Central memory CD8-positive, alpha-beta T cell (primary cell): ENCODE measurements around the gene FDX1.

Experiments
- ATAC-seq: fragments of 150-1000 bp; cut with Tn5 transposase; replicated peaks from 2 replicates; pipeline ENCODE4 v1.10.0; 2022; ENCODE audit warnings: mild to moderate bottlenecking, moderate FRiP score, moderate number of reproducible peaks; ENCODE audit not compliant: poor library complexity, severe bottlenecking; ENCODE audit errors: extremely low read depth
- DNase-seq, 2 donors: peaks; one replicate each; pipeline ENCODE4 v3.0.0; 2021; ENCODE audit warnings: low spot score in 2 of 2
- H3K27ac Mint-ChIP-seq: one replicate; pipeline ENCODE4 v1.8.0; 2022; ENCODE audit warnings: low read depth, mild to moderate bottlenecking, moderate library complexity, mixed read lengths
- H3K27me3 Mint-ChIP-seq: one replicate; pipeline ENCODE4 v1.8.0; 2022; ENCODE audit warnings: mixed read lengths
- H3K36me3 Mint-ChIP-seq: one replicate; pipeline ENCODE4 v1.8.0; 2022; ENCODE audit warnings: mild to moderate bottlenecking, moderate library complexity, mixed read lengths; ENCODE audit not compliant: insufficient read depth
- H3K4me1 Mint-ChIP-seq: one replicate; pipeline ENCODE4 v1.8.0; 2022; ENCODE audit warnings: mixed read lengths
- H3K4me3 Mint-ChIP-seq: one replicate; pipeline ENCODE4 v1.8.0; 2022; ENCODE audit warnings: mild to moderate bottlenecking, moderate library complexity, mixed read lengths
- H3K9me3 Mint-ChIP-seq: one replicate; pipeline ENCODE4 v1.8.0; 2022; ENCODE audit warnings: mixed read lengths

FDX1 gene

DNA sequence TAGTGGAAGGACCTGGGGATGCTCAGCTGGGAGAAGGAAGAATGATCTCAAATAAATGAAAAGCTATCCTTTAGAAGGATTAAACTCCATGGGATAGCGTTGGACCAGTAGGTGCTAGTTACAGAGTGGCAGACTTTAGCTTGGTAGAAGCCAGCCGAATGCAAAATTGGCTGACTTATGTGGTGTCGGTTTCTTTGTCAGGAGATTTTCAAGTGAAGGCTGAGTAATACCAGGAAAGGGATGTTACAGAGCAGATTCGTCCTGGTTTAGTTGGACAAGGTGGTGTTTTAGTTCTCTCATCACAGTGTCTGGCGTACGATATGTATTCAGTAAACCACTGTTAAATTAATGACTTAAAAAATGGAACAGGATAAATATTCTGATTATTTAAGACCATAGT, 26.0 kb downstream of the FDX1 start:
- H3K4me3 Mint-ChIP-seq: no peak overlapping the region

DNA sequence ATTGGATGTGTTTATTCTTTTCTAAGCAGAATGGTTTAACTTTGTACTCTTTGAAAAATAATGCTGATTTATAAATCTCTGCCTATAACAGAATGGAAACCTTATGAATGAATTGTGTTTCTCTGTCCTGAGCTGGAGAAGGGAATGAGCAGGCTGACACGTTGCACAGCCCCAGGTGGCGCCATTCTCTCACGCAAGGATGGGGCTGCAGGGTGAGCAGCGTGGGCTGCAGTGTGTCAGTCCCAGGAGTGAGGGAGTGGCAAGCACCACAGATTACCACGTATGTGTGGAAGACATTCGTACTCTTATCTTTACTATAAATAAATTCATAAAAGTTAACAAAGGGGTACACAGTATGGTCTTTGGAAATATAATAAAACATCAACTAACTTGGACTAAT, 33.4 kb downstream of the FDX1 start:
- peaks cover 6% of the 10 kb centered on the region for H3K4me1 Mint-ChIP-seq
- ATAC-seq (peak; percentile 56), DNase-seq (peak in 1 of 2 donors; percentile 18)
- no peaks in the 10 kb centered on the region for H3K27me3 Mint-ChIP-seq
- no peaks in the 10 kb centered on the region for H3K9me3 Mint-ChIP-seq
- no peak overlapping the region for H3K4me3 Mint-ChIP-seq
- H3K27ac Mint-ChIP-seq: peak overlapping the region; percentile 22
- peaks cover 21% of the 10 kb centered on the region for H3K36me3 Mint-ChIP-seq

More for the DNA sequence above, 26.0 kb downstream of the FDX1 start:
- DNase-seq: no peak
- no peak overlapping the region for H3K27ac Mint-ChIP-seq
- no peak for ATAC-seq
- peaks cover 45% of the 10 kb centered on the region for H3K4me1 Mint-ChIP-seq
- H3K9me3 Mint-ChIP-seq: no peaks in the 10 kb centered on the region
- H3K27me3 Mint-ChIP-seq: no peaks in the 10 kb centered on the region
- H3K36me3 Mint-ChIP-seq: peaks cover 17% of the 10 kb centered on the region

DNA sequence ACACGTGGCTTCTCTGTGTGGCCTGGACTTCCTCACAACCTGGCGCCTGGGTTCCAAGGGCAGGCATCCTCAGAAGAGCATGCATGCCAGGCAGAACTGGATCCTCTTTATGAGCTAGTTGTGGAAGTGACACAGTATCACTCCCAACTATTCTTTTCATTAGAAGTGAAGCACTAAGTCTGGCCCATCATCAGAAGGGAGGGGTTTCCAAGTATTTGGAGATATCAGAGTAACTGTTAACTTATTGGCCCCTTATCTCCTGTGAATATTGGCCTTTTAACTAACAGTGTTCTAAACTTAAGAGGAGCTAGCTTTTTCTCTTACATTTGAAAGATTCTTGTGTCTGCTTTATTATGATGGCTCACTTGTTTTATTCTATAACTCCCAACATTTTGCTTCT, 35.5 kb downstream of the FDX1 start:
- Mint-ChIP-seq H3K9me3 (no peaks in the 10 kb centered on the region), H3K4me1 (peaks cover 5% of the 10 kb centered on the region), H3K4me3 (no peak overlapping the region), H3K27me3 (no peaks in the 10 kb centered on the region), H3K36me3 (peaks cover 18% of the 10 kb centered on the region), H3K27ac (no peak overlapping the region)
- DNase-seq (no peak), ATAC-seq (no peak)

DNA sequence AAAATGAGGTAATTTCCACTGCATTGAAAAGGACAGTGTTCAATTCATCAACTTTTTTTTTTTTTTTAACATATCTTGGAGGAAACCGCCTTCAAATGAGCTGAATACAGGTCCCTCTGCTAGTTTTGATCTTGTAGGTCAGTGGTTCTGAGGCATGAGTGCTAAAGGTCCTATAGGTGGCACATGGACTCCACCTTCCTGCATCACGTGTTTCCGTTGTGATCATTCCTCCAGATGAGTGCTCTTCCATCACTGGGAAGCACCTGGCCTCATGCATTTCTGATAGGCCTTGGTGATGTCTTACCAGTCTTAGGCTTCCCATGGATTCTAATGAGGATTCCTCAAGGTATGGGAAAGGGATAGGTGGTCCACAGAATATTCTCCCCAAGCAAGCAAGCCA, 37.8 kb downstream of the FDX1 start:
- DNase-seq (no peak), ATAC-seq (no peak)
- H3K27ac Mint-ChIP-seq: no peak overlapping the region
- no peaks in the 10 kb centered on the region for H3K27me3 Mint-ChIP-seq
- no peak overlapping the region for H3K4me3 Mint-ChIP-seq
- H3K36me3 Mint-ChIP-seq: peaks cover 8% of the 10 kb centered on the region
- H3K9me3 Mint-ChIP-seq: no peaks in the 10 kb centered on the region
- no peaks in the 10 kb centered on the region for H3K4me1 Mint-ChIP-seq

DNA sequence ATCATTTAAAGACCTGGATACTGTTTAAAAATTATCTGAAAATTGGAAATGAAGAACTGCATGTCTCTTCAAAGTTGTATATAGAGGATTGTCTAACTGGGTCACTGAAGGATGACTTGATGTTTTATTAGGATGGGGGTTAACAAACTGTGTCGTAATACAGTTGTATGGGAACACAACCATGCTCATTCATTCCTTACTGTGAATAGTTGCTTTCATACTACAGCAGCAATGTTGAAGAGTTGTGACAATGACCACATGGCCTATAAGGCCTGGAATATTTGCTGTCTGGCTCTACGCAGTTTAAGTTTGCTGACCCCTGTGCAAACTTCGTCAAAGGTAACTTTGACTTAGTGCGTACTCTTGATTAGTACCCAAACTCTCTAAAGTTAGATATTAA, 38.4 kb downstream of the FDX1 start:
- Mint-ChIP-seq H3K36me3 (peaks cover 8% of the 10 kb centered on the region), H3K27me3 (no peaks in the 10 kb centered on the region), H3K9me3 (no peaks in the 10 kb centered on the region), H3K4me1 (no peaks in the 10 kb centered on the region), H3K4me3 (no peak overlapping the region), H3K27ac (no peak overlapping the region)
- DNase-seq (no peak), ATAC-seq (no peak)

DNA sequence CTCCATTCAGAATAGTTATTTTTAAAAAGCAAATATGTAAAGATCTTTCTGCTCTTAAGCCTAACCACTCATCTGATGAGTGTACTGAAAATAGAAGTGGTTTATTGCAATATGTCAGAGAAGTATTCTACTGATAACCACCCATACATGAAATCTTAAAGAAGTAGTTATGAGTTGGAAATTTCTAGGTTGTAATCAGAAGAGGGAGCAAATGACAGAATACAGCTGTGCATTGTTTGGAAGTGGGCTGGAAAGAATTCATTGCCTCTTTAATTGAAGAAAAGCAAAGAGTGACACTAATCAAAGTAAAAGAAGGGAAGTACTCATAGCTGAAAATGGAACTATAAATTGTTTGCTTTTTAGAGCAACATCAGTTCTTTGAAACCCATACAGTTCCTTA, 39.4 kb downstream of the FDX1 start:
- Mint-ChIP-seq H3K36me3 (peaks cover 6% of the 10 kb centered on the region), H3K9me3 (no peaks in the 10 kb centered on the region), H3K27me3 (no peaks in the 10 kb centered on the region), H3K4me3 (no peak overlapping the region), H3K4me1 (no peaks in the 10 kb centered on the region), H3K27ac (no peak overlapping the region)
- ATAC-seq (no peak), DNase-seq (no peak)

DNA sequence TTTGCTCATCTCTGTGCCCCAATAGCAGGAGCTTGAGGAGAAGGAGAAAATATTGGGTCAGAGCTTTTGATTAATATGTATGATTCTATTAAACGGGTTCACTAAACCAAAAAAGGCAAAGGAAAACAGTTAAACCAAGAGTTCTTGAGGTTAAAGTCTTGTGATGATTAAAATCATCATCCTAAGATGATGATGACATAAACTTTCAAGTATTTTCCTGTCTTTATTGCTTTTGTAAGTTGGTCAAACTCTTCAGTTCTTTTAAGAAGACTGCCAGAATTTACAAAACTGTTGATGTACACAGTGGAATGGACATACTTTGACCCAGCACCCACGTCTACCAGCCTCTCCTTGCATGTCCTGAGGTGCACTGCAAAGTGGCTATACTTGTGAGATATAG, 41.0 kb downstream of the FDX1 start:
- Mint-ChIP-seq H3K4me1 (peaks cover 5% of the 10 kb centered on the region), H3K36me3 (peaks cover 6% of the 10 kb centered on the region), H3K4me3 (no peak overlapping the region), H3K27ac (no peak overlapping the region), H3K9me3 (no peaks in the 10 kb centered on the region), H3K27me3 (no peaks in the 10 kb centered on the region)
- no peak for ATAC-seq
- DNase-seq: no peak

DNA sequence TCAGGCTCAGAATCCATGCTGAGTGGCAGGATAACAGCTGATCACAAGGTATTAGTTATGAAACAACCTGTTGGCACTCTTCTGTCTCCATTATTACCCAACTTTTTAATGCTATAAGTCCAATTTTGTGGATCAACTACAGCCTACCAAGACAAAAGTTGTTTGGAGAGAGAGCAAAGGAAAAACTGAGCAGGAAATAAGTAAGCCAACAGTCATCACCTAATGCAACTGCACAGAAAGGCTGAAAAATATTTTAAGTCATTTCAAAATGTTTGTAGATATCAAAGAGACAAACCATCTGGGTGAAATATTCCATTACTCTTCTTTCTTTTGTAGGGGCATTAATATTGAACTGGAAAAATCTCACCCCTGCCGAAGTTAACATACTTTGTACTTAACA, 41.6 kb downstream of the FDX1 start:
- ATAC-seq: no peak
- H3K9me3 Mint-ChIP-seq: no peaks in the 10 kb centered on the region
- peaks cover 5% of the 10 kb centered on the region for H3K4me1 Mint-ChIP-seq
- H3K36me3 Mint-ChIP-seq: peaks cover 5% of the 10 kb centered on the region
- H3K27me3 Mint-ChIP-seq: no peaks in the 10 kb centered on the region
- H3K4me3 Mint-ChIP-seq: no peak overlapping the region
- no peak overlapping the region for H3K27ac Mint-ChIP-seq
- DNase-seq: no peak

DNA sequence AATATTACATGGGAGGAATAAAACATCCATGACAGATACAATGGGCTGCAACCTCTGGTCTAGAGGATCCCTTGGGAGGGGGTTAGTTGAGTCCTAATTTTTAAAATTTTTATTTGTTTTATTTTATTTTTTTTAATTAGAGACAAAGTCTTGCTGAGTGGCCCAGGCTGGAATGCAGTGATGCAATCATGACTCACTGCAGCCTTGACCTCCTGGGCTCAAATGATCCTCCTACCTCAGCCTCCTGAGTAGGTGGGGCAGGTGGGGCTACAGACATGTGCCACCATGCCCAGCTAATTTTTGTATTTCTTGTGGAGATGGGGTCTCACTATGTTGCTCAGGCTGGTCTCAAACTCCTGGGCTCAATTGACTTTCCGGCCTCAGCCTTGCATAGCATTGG, 43.1 kb downstream of the FDX1 start:
- Mint-ChIP-seq H3K27me3 (no peaks in the 10 kb centered on the region), H3K36me3 (peaks cover 5% of the 10 kb centered on the region), H3K27ac (no peak overlapping the region), H3K9me3 (no peaks in the 10 kb centered on the region), H3K4me3 (no peak overlapping the region), H3K4me1 (peaks cover 5% of the 10 kb centered on the region)
- DNase-seq (no peak), ATAC-seq (no peak)

DNA sequence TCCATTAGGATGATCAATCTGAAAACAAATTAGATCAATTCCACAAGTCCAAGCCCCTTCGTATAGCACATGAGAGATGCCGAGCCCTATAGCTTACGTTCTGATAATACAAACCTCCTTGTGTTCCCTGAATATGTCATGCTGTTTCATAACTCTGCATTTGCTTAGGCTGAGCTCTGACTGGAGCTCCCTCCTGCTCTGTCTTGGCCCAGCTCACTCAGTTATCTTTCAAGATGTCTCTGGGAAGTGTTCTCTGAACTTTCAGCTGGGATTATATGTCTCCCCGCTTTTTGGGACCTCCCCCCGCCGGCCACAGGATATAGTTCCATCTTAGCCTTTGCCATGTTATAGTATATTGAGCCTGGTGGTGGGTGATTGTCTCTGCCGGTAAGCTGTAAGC, 44.0 kb downstream of the FDX1 start:
- Mint-ChIP-seq H3K4me3 (no peak overlapping the region), H3K27me3 (no peaks in the 10 kb centered on the region)
- ATAC-seq: no peak

DNA sequence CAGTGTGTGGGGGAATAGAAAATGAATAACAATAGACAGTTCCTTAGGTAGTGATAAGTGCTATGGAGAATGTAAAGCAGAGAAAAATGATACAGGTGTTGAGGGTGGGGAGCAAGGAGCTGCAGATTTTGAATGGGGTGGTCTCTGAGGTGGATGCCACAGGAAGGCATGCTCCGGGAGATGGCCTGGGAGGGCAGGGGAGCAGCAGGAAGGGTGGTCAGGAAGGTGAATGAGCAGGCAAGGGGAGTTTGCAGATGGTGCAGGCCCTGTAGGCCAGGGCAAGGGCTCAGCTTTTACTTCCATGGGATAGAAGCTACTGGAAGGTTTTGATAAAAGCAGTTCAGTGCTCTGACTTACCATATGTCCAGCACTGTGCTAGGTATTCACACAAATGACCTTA, 44.8 kb downstream of the FDX1 start:
- Mint-ChIP-seq H3K4me1 (peaks cover 13% of the 10 kb centered on the region), H3K27me3 (no peaks in the 10 kb centered on the region), H3K36me3 (peaks cover 2% of the 10 kb centered on the region), H3K27ac (no peak overlapping the region), H3K4me3 (no peak overlapping the region), H3K9me3 (no peaks in the 10 kb centered on the region)
- DNase-seq: no peak
- ATAC-seq: no peak

More for the DNA sequence above, 44.0 kb downstream of the FDX1 start:
- peaks cover 5% of the 10 kb centered on the region for H3K4me1 Mint-ChIP-seq
- peaks cover 2% of the 10 kb centered on the region for H3K36me3 Mint-ChIP-seq
- no peak for DNase-seq
- H3K27ac Mint-ChIP-seq: no peak overlapping the region
- H3K9me3 Mint-ChIP-seq: no peaks in the 10 kb centered on the region

DNA sequence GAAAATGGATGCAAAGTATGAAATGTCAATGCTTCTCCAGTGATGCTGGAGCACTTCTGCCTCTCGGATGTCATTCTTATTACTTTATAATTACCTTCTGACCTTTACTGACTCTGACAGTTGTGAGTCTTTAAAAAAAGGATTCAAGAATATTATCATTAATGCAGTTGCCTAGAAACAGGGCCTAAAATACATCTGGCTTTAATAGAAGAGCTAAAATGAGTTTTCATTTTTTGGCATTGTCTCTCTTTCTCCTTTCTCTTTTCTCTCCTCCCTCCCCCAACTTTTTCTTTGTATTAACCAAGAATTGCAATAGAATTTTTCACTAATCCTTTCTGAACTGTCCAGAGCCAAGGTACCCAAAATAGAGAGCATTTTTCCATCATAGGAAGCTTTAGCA, 45.9 kb downstream of the FDX1 start:
- Mint-ChIP-seq H3K36me3 (peaks cover 2% of the 10 kb centered on the region), H3K27ac (no peak overlapping the region), H3K27me3 (no peaks in the 10 kb centered on the region), H3K9me3 (no peaks in the 10 kb centered on the region), H3K4me3 (no peak overlapping the region), H3K4me1 (peaks cover 16% of the 10 kb centered on the region)
- DNase-seq (no peak), ATAC-seq (no peak)

DNA sequence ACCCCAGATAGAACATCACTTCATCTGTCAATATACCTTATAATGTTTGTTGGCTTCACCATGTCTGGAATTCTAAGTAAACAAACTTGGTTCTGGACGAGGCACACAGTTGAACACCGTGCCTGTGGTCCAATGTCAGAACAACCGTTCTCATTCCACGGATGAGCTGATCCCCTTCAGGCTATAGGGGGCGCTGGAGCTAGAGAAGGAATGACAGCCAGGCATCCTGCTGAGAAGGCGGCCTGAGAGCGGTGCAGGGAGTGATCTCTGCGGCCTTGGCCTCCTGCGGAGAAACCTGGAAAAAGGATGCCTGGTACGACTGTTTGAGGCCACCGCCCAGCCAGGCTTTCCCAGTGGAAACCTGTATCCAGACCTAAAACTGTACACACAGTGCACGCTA, 48.7 kb downstream of the FDX1 start:
- peaks cover 16% of the 10 kb centered on the region for H3K4me1 Mint-ChIP-seq
- no peak for ATAC-seq
- H3K9me3 Mint-ChIP-seq: no peaks in the 10 kb centered on the region
- H3K27ac Mint-ChIP-seq: no peak overlapping the region
- no peak overlapping the region for H3K4me3 Mint-ChIP-seq
- no peak for DNase-seq
- H3K36me3 Mint-ChIP-seq: peaks cover 2% of the 10 kb centered on the region
- no peaks in the 10 kb centered on the region for H3K27me3 Mint-ChIP-seq
